GM21576 (cell line): ENCODE results near the gene ARFRP1.
"Not testable (repeated sequence)": the region's sequence is repeated elsewhere in the genome, so short reads cannot be mapped to it uniquely, and the experiment has no call there.

Experiments
- ATAC-seq: cut with Tn5 transposase; IDR thresholded peaks from one replicate; pipeline ENCODE4 v1.9.1; 2021; ENCODE audit warnings: mild to moderate bottlenecking, moderate library complexity; ENCODE audit not compliant: unreplicated experiment

Gene ARFRP1

DNA sequence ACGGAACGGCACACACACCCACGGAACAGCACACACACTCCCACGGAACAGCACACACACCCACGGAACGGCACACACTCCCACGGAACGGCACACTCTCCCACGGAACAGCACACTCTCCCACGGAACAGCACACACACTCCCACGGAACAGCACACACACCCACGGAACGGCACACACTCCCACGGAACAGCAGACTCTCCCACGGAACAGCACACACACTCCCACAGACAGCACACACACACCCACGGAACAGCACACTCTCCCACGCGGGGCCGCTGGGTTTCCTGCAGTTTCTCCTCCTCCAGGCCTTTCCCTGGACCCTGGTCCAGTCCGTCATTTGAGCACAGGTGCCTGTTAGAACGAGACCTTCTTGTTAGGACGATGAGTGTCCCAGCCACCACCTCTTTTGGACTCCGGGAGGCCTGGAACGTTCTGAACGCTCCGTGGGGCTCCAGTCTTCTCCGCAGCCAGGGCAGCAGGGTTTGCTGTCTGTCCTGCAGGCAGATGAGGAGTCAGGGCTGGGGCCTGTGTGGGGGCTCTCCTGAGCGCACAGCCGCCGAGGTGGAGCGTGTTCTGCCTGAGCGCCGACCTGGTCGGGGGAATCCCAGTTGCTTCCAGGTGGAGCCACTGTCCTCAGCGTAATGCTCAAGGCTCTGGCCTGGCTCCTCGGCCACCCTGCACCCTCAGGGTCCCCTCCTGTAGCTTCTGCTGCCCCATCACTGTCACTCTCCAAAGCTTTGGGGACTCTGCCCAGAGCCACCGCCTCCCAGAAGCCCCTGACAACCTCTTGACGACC is 28.9 kb downstream of the ARFRP1 start:
- no peak for ATAC-seq

DNA sequence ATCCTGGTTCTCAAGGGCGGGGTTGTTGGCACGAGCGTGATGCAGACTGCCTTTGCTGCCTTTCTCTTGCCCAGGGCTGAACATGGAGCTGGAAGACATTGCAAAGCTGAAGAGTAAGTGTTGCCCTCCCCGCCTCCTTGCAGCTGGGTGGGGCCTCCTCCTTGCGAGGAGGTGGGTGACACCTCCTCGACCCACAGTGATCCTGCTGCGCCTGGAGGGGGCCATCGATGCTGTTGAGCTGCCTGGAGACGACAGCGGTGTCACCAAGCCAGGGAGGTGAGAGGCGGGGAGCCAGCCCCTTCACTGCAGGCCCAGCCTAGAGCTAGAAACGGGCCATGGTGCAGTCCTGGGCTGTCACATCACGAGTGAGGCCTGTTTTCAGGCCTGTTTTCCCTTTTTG is 29.7 kb downstream of the ARFRP1 start:
- ATAC-seq = no peak

- ATAC-seq = no peak
Measured at GRCh38 chr20:63675681-63676368, 32.0 kb downstream of the ARFRP1 start.

DNA sequence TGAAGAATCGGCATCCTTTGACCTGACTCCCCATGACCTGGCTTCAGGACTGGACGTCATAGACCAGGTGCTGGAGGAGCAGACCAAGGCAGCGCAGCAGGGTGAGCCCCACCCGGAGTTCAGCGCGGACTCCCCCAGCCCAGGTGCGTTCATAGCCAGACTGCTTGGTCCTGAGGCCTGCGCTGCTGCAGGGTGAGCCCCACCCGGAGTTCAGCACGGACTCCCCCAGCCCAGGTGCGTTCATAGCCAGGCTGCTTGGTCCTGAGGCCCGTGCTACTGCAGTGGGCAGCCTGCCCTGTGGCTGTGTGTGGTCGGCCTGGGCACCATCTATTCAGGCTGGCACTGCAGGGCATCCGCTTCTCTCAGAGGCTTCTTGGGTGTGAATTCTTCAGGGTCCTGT is 33.8 kb downstream of the ARFRP1 start:
- ATAC-seq = no peak

GRCh38 chr20:63672666-63673065 is 35.1 kb downstream of the ARFRP1 start:
- no peak for ATAC-seq

DNA sequence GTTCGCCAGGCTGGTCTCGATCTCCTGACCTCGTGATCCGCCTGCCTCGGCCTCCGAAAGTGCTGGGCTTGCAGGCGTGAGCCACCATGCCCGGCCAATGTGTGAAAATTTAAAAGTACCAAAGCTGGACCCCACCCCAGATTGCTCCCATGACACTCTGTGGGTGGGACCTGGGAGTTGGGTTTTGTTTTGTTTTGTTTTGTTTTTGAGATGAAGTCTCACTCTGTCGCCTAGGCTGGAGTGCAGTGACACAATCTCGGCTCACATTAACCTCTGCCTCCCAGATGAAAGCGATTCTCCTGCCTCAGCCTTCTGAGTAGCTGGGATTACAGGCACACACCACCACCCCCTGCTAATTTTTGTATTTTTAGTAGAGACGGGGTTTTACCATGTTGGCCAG is 36.1 kb downstream of the ARFRP1 start:
- not testable (repeated sequence) for ATAC-seq

- no peak for ATAC-seq
Measured at GRCh38 chr20:63668351-63668750, 39.4 kb downstream of the ARFRP1 start.

GRCh38 chr20:63667858-63668257 is 39.9 kb downstream of the ARFRP1 start:
- ATAC-seq = no peak

GRCh38 chr20:63665708-63666107 is 42.1 kb downstream of the ARFRP1 start:
- ATAC-seq = no peak

GRCh38 chr20:63664861-63665594 is 42.7 kb downstream of the ARFRP1 start:
- no peak for ATAC-seq

DNA sequence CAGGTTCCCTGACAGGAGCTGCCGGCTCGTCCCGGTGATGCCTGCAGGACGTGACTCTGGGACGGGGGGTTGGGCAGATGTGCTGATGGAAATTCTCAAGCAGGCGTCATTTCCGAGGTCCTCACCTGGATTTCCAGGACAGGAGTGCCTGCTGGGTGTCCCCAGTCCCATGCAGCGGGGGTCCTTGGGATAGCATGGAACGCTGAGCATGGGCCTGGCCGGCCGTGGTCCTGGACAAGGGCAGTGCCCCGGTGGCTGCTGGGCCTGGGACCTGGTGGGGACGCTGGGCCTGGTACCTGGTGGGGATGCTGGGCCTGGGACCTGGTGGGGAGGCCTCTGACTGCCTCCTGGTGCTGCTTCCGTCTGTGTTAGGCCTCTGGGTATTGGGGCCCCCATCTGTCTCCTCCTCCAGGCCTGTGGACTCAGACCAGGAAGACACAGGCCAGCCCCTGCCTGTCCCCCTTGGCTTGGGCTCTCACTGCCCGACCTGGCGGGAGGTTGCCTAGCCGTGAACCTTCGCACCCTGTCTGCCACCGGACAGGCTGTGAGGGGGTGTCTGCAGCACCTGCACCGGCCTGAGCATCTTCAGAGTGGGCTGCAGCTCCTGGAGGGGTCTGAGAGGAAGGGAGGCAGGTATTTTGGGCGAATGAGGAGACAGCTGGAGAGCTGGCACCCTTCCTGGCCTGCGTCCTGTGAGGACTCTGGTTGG is 43.5 kb downstream of the ARFRP1 start:
- no peak for ATAC-seq

DNA sequence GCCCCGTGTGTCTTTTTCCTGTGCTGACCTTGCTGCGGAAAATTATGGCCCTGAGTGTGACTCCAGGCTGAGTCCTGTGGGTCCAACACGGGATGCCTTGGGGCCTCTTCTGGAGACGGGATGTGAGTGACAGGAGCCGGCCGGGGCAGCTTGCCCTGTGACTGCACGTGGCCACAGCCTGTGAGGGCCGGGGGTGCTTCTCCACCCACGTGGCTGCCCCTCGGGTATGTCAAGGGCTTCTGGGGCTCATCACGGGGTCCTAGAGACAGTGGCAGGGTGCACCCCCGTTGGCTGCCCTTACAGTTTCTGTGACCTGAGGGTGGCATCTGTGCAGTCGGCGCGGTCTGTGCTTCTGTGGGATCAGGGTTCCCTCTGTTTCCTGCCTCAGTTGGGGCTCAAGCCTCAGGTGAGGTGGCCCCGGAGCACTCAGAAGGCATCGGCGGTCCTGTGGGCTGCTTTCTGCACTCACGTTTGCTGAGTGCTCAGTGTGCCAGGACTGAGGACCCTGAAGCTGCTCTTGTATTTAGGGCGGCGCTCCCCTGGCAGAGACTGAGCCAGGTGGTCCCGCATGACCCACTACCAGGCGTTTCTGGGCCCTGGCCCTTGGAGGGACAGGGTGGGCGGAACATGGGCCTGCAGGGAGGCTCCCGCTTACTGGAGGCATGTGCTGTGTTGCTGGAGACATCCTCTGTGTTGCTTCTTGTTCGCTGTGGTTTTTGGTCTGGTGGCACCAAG is 44.3 kb downstream of the ARFRP1 start:
- ATAC-seq = no peak

DNA sequence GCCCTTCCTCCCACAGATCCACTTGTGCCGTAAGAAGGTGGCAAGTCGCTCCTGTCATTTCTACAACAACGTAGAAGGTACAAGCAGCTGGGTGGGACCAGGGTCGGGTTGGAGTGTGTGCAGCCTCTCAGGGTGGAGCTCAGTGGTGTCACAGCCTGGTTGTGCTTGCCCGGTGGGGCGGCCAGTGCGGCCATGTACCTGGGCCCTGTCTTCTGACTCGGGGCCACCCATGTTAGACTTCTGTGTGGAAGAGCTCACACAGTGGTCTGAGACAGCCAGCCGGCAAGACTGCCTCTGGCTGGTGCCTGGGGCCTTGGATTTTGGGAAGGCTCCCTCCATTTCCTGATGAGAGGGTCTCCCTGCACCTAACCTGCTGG is 45.0 kb downstream of the ARFRP1 start:
- ATAC-seq = no peak

DNA sequence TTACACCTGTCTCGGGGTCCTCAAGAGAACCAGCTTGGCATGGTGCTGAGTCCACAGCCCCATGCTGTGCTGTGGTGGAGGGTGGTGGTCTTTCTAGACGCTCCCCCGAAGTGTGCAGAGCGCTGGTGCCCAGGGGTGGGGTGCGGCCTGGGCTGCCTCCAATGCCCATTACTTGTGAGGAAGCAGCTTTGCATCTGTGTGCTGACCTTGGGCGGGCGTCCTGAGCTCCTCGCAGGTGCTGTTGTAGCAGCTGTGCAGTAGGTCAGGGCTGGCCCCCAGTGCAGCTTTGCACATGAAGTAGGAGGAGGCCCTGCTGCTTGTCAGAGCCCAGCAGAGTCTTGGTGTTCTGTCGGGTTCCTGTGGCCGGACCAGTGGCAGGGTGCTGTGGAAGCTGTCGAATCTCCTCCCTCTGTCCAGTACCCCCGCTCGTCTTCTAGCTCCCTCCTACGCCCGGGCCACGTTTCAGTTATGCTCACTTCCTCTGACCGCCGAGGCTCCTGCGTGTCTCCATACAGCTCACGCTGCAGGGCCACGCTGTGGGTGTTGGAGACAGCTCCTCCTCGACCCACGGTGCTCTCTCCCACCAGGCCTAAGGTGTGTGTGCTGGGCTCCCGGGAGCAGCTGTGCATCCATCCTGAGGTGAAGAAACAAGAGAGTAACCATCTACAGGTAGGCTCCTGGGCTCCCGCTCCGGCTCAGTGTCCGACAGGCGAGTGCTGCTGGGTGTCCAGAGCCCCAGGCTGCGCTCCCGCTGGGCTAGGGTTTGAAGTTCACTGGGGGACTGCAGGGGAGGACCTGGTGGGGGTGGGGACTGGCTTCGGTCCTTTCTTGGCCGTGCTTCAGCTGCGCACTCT is 45.6 kb downstream of the ARFRP1 start:
- ATAC-seq = no peak

DNA sequence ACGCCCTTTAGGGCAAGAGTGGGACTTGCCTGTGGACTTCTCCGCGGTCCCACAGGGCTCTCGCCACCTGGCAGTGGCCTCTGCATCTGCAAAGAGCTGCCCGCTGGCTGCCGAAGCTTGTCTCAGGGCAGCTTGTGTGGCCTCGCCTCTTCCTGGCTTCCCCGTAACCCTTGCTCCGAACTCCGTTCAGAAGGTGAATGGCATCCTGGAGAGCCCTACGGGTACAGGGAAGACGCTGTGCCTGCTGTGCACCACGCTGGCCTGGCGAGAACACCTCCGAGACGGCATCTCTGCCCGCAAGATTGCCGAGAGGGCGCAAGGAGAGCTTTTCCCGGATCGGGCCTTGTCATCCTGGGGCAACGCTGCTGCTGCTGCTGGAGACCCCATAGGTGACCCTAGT is 46.7 kb downstream of the ARFRP1 start:
- ATAC-seq = no peak

- no peak for ATAC-seq
Measured at GRCh38 chr20:63660622-63661021, 47.2 kb downstream of the ARFRP1 start.

GRCh38 chr20:63660174-63660573 is 47.6 kb downstream of the ARFRP1 start:
- ATAC-seq = not testable (repeated sequence)

- ATAC-seq = no peak
Measured at GRCh38 chr20:63659370-63659769, 48.4 kb downstream of the ARFRP1 start.

GRCh38 chr20:63658749-63659187 is 49.0 kb downstream of the ARFRP1 start:
- ATAC-seq = no peak
